ENCODE data around the gene PPRC1.

- TF ChIP-seq CTCF (IDR thresholded peaks at IDR 0.05; ENCODE audit: low read depth, low read length), result no peak
- TF ChIP-seq EZH2phosphoT487 (IDR thresholded peaks at IDR 0.05; ENCODE audit: low read depth), result no peak
Measured at GRCh38 chr10:102191956-102192355, 59.1 kb downstream of the PPRC1 start.

Data from OCI-LY3 (cell line).